ENCODE measurements around the gene TAF11L11.

DNA sequence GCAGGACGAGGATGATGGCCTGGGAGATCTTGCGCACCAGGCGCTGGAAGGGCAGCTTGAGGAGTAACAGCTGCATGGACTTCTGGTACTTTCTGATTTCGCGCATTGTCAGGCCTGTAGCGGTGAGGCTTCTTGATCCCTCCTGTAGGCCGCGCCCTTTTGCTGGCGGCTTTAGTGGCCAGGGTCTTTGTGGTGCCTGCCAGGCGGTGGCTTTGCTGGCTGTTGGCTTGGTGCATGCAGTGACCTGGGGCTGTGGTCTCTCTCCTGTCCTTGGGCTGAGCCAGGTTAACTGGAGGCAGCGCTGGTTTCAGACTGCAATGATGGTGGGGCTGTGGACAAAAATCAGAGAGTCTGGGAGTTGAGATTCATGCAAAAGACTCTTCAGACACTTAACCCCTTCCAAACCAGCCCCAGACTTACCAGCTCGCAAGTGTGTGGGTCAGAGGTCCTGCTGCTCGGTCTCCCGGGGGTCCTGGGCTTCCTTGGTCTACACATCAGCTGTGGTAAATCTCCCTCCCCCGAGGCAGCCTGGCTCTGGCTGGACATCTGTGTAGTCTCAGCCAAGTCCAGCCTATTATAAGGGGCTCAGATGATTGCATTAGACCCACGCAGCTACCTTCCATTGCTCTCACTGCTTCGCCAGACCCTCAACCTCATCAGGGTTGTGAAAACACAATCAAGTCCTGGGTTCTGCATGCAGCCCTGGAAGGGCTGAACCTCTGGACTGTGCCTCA is 11.1 kb downstream of the TAF11L11 start:
- TF ChIP-seq, protein P1, sequence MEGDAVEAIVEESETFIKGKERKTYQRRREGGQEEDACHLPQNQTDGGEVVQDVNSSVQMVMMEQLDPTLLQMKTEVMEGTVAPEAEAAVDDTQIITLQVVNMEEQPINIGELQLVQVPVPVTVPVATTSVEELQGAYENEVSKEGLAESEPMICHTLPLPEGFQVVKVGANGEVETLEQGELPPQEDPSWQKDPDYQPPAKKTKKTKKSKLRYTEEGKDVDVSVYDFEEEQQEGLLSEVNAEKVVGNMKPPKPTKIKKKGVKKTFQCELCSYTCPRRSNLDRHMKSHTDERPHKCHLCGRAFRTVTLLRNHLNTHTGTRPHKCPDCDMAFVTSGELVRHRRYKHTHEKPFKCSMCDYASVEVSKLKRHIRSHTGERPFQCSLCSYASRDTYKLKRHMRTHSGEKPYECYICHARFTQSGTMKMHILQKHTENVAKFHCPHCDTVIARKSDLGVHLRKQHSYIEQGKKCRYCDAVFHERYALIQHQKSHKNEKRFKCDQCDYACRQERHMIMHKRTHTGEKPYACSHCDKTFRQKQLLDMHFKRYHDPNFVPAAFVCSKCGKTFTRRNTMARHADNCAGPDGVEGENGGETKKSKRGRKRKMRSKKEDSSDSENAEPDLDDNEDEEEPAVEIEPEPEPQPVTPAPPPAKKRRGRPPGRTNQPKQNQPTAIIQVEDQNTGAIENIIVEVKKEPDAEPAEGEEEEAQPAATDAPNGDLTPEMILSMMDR (IDR thresholded peaks at IDR 0.05; ENCODE audit: low read depth, low read length, poor library complexity, severe bottlenecking): no peak
- TF ChIP-seq EZH2phosphoT487 (IDR thresholded peaks at IDR 0.05; ENCODE audit: borderline replicate concordance, low read length): no peak
